ENCODE results near the gene CDR2L. TPM values are rescaled to one million over a fixed set of nuclear protein-coding genes. Genes with fewer than 3 reads are reported as not detected.
"Not testable (repeated sequence)": the region's sequence is repeated elsewhere in the genome, so short reads cannot be mapped to it uniquely, and the experiment has no call there.

CDR2L gene
- total RNA-seq, 1 donor from 2014 or later = 20.1 TPM

DNA sequence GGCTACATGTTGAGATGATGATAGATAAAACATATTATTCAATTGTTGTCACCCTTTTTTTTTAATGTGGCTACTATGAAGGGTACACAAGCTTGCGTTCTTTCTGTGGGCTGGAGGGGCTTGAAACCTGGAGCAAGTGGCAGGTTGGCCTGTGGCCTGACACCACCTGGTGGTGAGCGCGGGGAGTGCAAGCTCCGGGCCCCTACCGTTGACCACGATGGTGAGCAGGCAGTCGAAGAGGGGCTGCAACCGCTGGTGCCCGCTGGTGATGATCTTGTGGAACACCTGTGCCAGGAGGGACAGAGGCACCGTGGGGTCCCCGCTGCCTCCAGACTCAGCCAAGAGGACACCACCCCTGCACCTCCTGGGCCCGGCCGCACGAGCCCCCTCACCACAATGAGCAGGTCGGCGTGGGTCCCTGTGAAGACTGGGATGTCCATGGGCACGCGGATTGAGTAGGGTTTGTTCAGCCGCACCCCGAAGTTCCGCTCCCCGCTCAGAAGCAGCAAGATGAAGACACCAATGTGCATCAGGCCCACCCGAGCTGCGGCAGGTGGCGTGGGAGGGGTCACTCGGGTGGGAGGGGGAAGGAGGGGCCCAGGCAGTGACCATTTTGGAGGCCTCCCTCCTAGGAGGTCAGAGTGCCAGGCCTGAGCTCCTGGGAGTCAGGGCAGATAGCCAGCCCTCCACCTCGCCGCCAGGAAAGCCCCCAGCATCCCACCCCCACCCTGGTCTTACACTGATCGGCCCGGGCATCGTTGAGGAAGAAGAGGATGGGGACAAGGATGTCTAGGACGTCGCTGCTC lies 29.3 kb upstream of the CDR2L start:
- peak; percentile 85 for DNase-seq (ENCODE audit: low spot score)
- intact Hi-C loops (cut with DNase I) = loop anchor here (5.0 kb wide), 1 partner anchor 216 kb away; no protein-coding TSS in a partner anchor

- DNase-seq (ENCODE audit: low spot score) = no peak
- intact Hi-C loops (cut with DNase I) = loop anchor here (5.0 kb wide), 4 partner anchors 72 to 242 kb away; no protein-coding TSS in a partner anchor
Measured at GRCh38 chr17:74959826-74960515, 27.5 kb upstream of the CDR2L start.

- intact Hi-C loops (cut with DNase I) = loop anchor here (5.0 kb wide), 3 partner anchors 72 to 242 kb away; no protein-coding TSS in a partner anchor
- DNase-seq (ENCODE audit: low spot score) = no peak
Measured at GRCh38 chr17:74960570-74961342, 26.7 kb upstream of the CDR2L start.

DNA sequence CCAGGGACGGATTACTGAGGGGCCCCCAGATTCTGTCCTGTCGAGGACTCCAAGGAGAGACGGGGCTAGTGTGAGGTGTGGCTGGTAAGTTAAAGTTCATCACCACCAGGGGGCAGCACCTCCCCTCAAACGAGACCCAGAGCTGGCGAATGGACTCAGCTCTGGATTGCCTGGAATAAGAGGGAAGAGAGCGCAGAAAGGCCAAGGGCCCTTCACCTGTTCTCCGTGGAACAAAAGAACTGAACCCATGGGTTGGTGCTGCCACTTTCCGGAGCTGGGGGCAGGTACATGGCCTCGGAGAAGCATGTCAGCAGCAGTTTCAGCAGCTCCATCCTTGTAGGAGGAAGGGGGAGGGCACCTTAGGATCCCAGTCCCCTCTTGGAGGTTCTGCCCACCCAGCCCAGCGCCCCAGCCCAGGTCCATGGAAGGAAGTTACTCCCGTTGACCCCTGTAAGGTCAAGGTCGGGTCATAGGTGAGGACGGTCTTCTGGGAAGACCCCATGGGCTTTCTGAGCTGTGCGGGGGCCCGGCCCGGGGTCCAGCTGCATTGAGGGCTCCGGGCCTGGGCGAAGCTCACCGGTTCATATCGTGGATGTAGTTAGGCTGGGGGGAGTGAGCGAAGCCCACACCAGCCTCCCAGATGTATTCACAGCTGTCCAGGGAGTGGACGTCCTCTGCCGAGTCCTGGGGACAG lies 25.6 kb upstream of the CDR2L start:
- intact Hi-C loops (cut with DNase I) = loop anchor here (5.0 kb wide), 3 partner anchors 70 to 240 kb away; no protein-coding TSS in a partner anchor
- peak; percentile 90 for DNase-seq (ENCODE audit: low spot score)

GRCh38 chr17:74962622-74963394 lies 24.6 kb upstream of the CDR2L start:
- DNase-seq (ENCODE audit: low spot score) = no peak
- intact Hi-C loops (cut with DNase I) = loop anchor here (5.0 kb wide), 3 partner anchors 69 to 239 kb away; no protein-coding TSS in a partner anchor

DNA sequence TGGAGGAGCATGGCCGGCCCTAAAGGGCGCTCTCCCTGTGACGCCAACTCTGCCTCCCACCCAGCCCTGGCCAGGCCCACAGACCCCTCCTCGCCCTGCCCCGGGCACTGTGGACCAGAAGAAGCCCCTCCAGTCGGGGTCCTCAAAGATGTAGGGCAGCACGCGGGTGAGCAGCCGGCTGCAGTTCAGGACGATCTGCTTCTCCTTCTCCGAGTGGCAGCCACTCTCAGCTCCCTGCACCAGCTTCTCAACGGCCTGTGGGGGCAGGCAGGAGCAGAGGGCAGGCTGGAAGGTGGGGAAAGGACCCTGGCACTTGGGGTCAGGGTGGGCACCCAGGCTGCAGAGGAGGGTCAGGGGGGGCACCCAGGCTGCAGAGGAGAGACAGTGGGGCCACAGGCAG lies 23.8 kb upstream of the CDR2L start:
- DNase-seq (ENCODE audit: low spot score) = no peak
- intact Hi-C loops (cut with DNase I) = loop anchor here (5.0 kb wide), 3 partner anchors 69 to 239 kb away; no protein-coding TSS in a partner anchor

GRCh38 chr17:74964246-74964761 lies 23.1 kb upstream of the CDR2L start:
- no peak for DNase-seq (ENCODE audit: low spot score)

DNA sequence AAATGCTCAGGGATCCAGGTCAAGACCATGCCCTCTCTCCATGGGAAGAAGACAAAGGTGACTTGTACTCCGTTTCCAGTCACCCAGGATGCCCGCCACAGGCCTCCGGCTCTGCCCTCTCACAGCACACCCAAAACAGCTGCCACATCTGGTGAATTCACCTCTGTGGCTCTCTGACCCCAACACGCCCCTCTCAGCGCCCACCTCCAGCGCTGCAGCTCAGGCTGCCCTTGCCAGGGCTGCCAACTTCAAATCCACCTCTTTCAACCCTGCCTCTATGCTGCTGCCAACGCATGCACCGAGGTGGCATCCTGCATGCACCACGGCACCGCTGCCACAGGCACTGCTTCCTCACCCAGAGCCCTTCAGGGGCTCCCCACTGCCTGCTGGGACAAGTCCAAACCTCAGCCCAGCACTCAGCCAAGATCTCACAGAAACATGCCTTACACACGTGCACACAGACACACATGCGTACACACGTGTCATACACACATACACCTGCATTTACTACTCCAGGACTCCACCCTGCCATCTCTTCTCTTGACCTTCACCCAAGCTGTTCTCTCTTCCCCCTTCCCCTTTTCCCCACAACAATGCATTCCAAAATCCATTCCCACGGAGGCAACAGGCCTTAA lies 22.3 kb upstream of the CDR2L start:
- intact Hi-C loops (cut with DNase I) = loop anchor here (5.0 kb wide), 3 partner anchors 67 to 237 kb away; no protein-coding TSS in a partner anchor
- no peak for DNase-seq (ENCODE audit: low spot score)

More at GRCh38 chr17:74964246-74964761, 23.1 kb upstream of the CDR2L start:
- intact Hi-C loops (cut with DNase I) = loop anchor here (5.0 kb wide), 3 partner anchors 68 to 238 kb away; no protein-coding TSS in a partner anchor

DNA sequence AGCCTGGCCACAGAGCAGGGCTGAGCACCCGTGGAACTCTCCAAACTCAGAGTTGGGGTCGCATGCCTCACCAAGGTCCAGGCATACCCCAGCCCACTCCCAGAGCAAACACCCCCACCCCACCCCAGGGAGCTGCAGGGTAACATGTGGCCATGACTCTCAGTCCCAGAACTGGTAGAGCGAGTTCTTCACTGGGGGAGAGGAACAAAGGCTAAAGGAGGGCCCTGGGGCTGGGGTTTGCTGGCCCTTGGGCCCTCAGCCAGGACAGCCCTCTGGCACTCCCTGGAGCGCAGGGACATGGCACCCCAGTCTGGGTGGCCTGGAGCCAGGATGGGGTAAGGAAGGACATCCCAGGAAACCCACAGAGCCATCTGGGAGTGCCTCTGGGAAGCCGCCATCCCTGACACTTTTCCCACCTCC lies 19.1 kb upstream of the CDR2L start:
- no peak for DNase-seq (ENCODE audit: low spot score)
- intact Hi-C loops (cut with DNase I) = no loop called here

- intact Hi-C loops (cut with DNase I); DNase-seq (ENCODE audit: low spot score): not testable (repeated sequence)
Measured at GRCh38 chr17:74969501-74969900, 17.9 kb upstream of the CDR2L start.

- intact Hi-C loops (cut with DNase I) = no loop called here
- DNase-seq (ENCODE audit: low spot score) = no peak
Measured at GRCh38 chr17:74970395-74970794, 17.0 kb upstream of the CDR2L start.

GRCh38 chr17:74971069-74971841 lies 16.2 kb upstream of the CDR2L start:
- DNase-seq (ENCODE audit: low spot score) = no peak
- intact Hi-C loops (cut with DNase I) = no loop called here

- intact Hi-C loops (cut with DNase I) = no loop called here
- no peak for DNase-seq (ENCODE audit: low spot score)
Measured at GRCh38 chr17:74971842-74972106, 15.7 kb upstream of the CDR2L start.

DNA sequence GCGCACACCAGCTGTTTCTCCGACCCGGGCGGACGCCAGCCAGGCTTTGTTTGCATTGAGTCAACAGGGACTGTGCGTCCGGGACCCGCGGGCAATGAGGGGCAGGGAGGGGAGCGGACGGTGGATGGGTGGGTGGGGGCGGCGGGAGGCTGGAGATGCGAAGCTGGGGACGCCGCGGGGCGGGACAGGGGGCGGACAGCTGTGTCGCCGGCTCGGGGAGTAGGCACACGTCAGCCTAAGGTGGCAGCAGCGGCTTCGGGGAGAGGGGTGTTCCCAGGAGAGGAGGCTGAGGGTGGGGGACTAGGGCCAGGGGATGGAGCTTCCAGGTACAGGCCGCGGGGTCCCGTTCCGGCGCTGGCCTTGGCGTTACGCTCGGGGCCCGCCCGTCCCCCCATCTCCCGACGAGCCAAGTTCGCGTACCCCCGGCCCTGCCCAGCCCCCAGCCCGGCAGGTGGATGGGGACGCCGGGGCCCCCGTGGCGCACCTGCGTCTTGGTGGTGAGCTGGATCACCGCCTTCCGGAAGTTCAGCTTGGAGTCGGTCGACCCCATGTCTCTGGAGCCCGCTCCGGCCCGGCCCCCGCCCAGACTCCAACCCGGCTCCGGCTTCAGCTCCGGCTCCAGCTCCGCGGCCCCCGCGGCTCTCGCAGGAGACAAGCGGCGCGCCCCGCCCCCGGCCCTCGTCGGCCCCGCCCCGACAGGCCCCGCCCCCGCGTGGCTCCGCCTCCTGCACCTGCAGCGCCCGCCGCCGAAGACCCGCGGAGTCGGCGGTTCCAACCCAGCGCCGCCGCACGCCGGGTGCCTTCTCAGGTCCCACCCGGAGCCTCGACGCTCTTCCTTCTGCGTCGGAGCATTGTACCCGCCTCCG lies 15.1 kb upstream of the CDR2L start, which contains the start of gene HID1:
Gene HID1, minus strand, starts transcription at position 653 of the 866 bp plus-strand sequence. Its CDS starts 103 bp downstream, at position 550.
- DNase-seq (ENCODE audit: low spot score) = peak; percentile 83
- intact Hi-C loops (cut with DNase I) = no loop called here

DNA sequence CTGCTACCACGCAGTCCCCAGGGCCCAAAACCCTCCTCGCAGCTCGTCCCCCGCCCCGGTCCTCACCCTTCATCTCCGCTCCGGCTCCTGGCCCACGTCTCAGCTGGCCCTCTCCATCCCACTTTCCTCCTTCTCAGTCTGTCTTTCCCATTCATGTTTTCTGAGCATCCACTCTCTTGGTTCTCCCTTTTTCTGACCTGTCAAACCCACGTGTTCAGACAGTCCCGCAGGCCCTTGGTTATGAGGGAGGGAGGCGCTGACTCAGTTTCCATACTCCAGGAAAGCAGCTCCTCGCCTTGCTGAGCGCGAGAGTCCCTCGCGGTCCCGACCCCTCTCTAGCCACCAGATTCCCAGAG lies 14.5 kb upstream of the CDR2L start:
- DNase-seq (ENCODE audit: low spot score) = no peak
- intact Hi-C loops (cut with DNase I) = no loop called here

- no peak for DNase-seq (ENCODE audit: low spot score)
- intact Hi-C loops (cut with DNase I) = no loop called here
Measured at GRCh38 chr17:74975943-74976342, 11.5 kb upstream of the CDR2L start.
